MM.1S (cell line): ENCODE measurements around the gene CNGA1.

Experiments used
- CTCF ChIP-seq: fragments of 300-600 bp; sonication (generic); IDR thresholded peaks from 2 replicates; pipeline ENCODE4 v1.5.1; 2016; ENCODE audit warnings: antibody characterized with exemption, low read length, mixed read lengths
- EZH2phosphoT487 ChIP-seq: fragments of 300-600 bp; sonication (generic); IDR thresholded peaks from 2 replicates; pipeline ENCODE4 v1.6.1; 2018; ENCODE audit warnings: antibody characterized with exemption, low read length

- TF ChIP-seq CTCF, result no peak
- no peak for TF ChIP-seq EZH2phosphoT487
These were observed 109.3 kb downstream of the CNGA1 start for GRCh38 chr4:47907089-47907646.
